PC-3 (cell line): ENCODE measurements around the gene ARHGAP12. TPM values are rescaled to one million over a fixed set of nuclear protein-coding genes. Genes with fewer than 3 reads are reported as not detected.

Source experiments
- ATAC-seq: fragments of 200-7000 bp; cut with Tn5 transposase; 2 replicates; pipeline ENCODE4 v1.9.1; 2020; ENCODE audit warnings: mild to moderate bottlenecking, moderate library complexity
- BruUV-seq: library from RNA; stranded (reverse); fragments of 400-500 nt; replicated peaks from 2 replicates; lab custom pipeline; 2021; lab: Mats Ljungman, UMichigan
- CTCF ChIA-PET: fragments of 300-600 bp; sonication (Branson Sonifier 250); formaldehyde crosslinking; loops from one replicate; lab custom pipeline; 2022; ENCODE audit warnings: antibody characterized with exemption; lab: Charles Lee
- POLR2A ChIA-PET: fragments of 300-600 bp; sonication (Branson Sonifier 250); formaldehyde crosslinking; loops from one replicate; lab custom pipeline; 2022; ENCODE audit warnings: antibody characterized with exemption; ENCODE audit not compliant: unreplicated experiment; lab: Charles Lee
- DNase-seq: peaks from one replicate; pipeline ENCODE4 v3.0.0-alpha.2; 2015
- H2AFZ ChIP-seq: fragments of 300-600 bp; sonication (generic); 2 replicates; pipeline ENCODE4 v1.6.0; 2016; ENCODE audit warnings: antibody characterized with exemption, low read length
- H3F3A ChIP-seq: fragments of 300-600 bp; sonication (generic); one replicate; pipeline ENCODE4 v1.6.0; 2017; ENCODE audit warnings: antibody characterized with exemption, low read length, control low read depth, mild to moderate bottlenecking; ENCODE audit not compliant: unreplicated experiment
- H3K27ac ChIP-seq: fragments of 300-600 bp; sonication (generic); 2 replicates; pipeline ENCODE4 v1.5.1; 2016; ENCODE audit warnings: mild to moderate bottlenecking, low read length
- H3K27me3 ChIP-seq: fragments of 300-600 bp; sonication (generic); 2 replicates; pipeline ENCODE4 v1.6.1; 2016; ENCODE audit warnings: low read length, mixed read lengths
- H3K36me3 ChIP-seq: fragments of 300-600 bp; sonication (generic); 2 replicates; pipeline ENCODE4 v1.6.1; 2016; ENCODE audit warnings: low read depth, mixed run types, low read length, mixed read lengths
- H3K4me1 ChIP-seq: fragments of 300-600 bp; sonication (generic); 2 replicates; pipeline ENCODE4 v1.5.1; 2016; ENCODE audit warnings: low read length; ENCODE audit not compliant: insufficient read depth
- H3K4me2 ChIP-seq: fragments of 300-600 bp; sonication (generic); 2 replicates; pipeline ENCODE4 v1.6.0; 2016; ENCODE audit warnings: low read length
- H3K4me3 ChIP-seq: fragments of 300-600 bp; sonication (generic); 2 replicates; pipeline ENCODE4 v1.5.1; 2016; ENCODE audit warnings: mild to moderate bottlenecking, low read length, mixed read lengths
- H3K79me2 ChIP-seq: fragments of 300-600 bp; sonication (generic); 2 replicates; pipeline ENCODE4 v1.6.1; 2017; ENCODE audit warnings: low read length, mixed read lengths
- H3K9ac ChIP-seq: fragments of 300-600 bp; sonication (generic); 2 replicates; pipeline ENCODE4 v1.6.0; 2016; ENCODE audit warnings: mild to moderate bottlenecking, low read length
- H3K9me2 ChIP-seq: fragments of 300-600 bp; sonication (generic); replicated peaks from 2 replicates; pipeline ENCODE4 v1.6.1; 2016; ENCODE audit warnings: mixed run types, low read length, mixed read lengths
- H3K9me3 ChIP-seq: fragments of 300-600 bp; sonication (generic); 2 replicates; pipeline ENCODE4 v1.6.1; 2016; ENCODE audit warnings: low read length, mixed read lengths
- H4K20me1 ChIP-seq: fragments of 300-600 bp; sonication (generic); 2 replicates; pipeline ENCODE4 v1.6.1; 2016; ENCODE audit warnings: low read length, mixed read lengths
- CTCF ChIP-seq: fragments of 300-600 bp; sonication (generic); conservative IDR thresholded peaks from 2 replicates; pipeline ENCODE4 v1.5.1; 2017; ENCODE audit warnings: antibody characterized with exemption, low read depth, mild to moderate bottlenecking, low read length
- EZH2 ChIP-seq: fragments of 300-600 bp; sonication (generic); IDR thresholded peaks from one replicate; pipeline ENCODE4 v1.6.1; 2017; ENCODE audit warnings: antibody characterized with exemption, mild to moderate bottlenecking, low read length; ENCODE audit not compliant: unreplicated experiment
- EZH2phosphoT487 ChIP-seq: fragments of 300-600 bp; sonication (generic); IDR thresholded peaks from 2 replicates; pipeline ENCODE4 v1.6.1; 2018; ENCODE audit warnings: mild to moderate bottlenecking, antibody characterized with exemption, low read length, borderline replicate concordance
- intact Hi-C: fragments of 100-400 bp; cut with micrococcal nuclease; formaldehyde crosslinking; loops from 2 replicates; pipeline ENCODE4 v1.9.0; 2023
- total RNA-seq: library from RNA; depleted of rRNA; stranded (reverse); fragments of >200 nt; gene quantifications from 2 replicates; pipeline ENCODE4 v1.2.3, GENCODE V29; 2014

The ARHGAP12 gene
- total RNA-seq, 1 experiment from 2014 or later = 16.6 TPM

GRCh38 chr10:31944071-31944433, 15.4 kb upstream of the ARHGAP12 start:
- no peak overlapping the region for H3K4me3 ChIP-seq
- H3K9me2 ChIP-seq = no peaks in the 10 kb centered on the region
- no peaks in the 10 kb centered on the region for H4K20me1 ChIP-seq
- peaks cover 77% of the 10 kb centered on the region for H3K4me1 ChIP-seq
- no peaks in the 10 kb centered on the region for H3K9me3 ChIP-seq
- no peak for ATAC-seq
- peak overlapping the region; percentile 94 for H3K27ac ChIP-seq
- no peak for DNase-seq
- no peaks in the 10 kb centered on the region for H3K79me2 ChIP-seq
- peak overlapping the region; percentile 8; the same call in 1 of the 2 replicates for H3K9ac ChIP-seq
- TF ChIP-seq EZH2phosphoT487 (no peak), EZH2 (no peak), CTCF (no peak)
- ChIA-PET POLR2A (no interaction called here), CTCF (interaction anchor here (1.0 kb wide), 1 partner anchor 82 kb away, joined by 5 read pairs; no protein-coding TSS in a partner anchor)
- H3K36me3 ChIP-seq = no peaks in the 10 kb centered on the region
- no TSS peak for BruUV-seq
- no peaks in the 10 kb centered on the region for H3K27me3 ChIP-seq
- no peak overlapping the region for H2AFZ ChIP-seq
- intact Hi-C loops = loop anchor here (2.0 to 5.0 kb wide), 2 partner anchors 15 to 47 kb away; partner anchors contain the start of gene ARHGAP12
- peak overlapping the region; percentile 48 for H3K4me2 ChIP-seq
- peaks cover 6% of the 10 kb centered on the region for H3F3A ChIP-seq

- intact Hi-C loops = loop anchor here (5.0 kb wide), 1 partner anchor 46 kb away; no protein-coding TSS in a partner anchor
- Histone ChIP-seq H3K79me2 (no peaks in the 10 kb centered on the region), H3K4me3 (peak overlapping the region; percentile 9; the same call in 1 of the 2 replicates), H4K20me1 (no peaks in the 10 kb centered on the region), H3F3A (peaks cover 6% of the 10 kb centered on the region), H3K27me3 (no peaks in the 10 kb centered on the region), H2AFZ (no peak overlapping the region), H3K9me2 (no peaks in the 10 kb centered on the region), H3K4me1 (peaks cover 75% of the 10 kb centered on the region), H3K36me3 (no peaks in the 10 kb centered on the region), H3K4me2 (peak overlapping the region; percentile 68), H3K9me3 (no peaks in the 10 kb centered on the region), H3K27ac (peak overlapping the region; percentile 94), H3K9ac (no peak overlapping the region; the same call in 1 of the 2 replicates)
- ATAC-seq (peak; percentile 21), DNase-seq (peak; percentile 86)
- CTCF ChIA-PET = no interaction called here
- TF ChIP-seq EZH2phosphoT487 (no peak), EZH2 (no peak), CTCF (no peak)
- POLR2A ChIA-PET = interaction anchor here (1.0 kb wide), 1 partner anchor 81 kb away, joined by 3 read pairs; no protein-coding TSS in a partner anchor
- BruUV-seq = no TSS peak
Observed at GRCh38 chr10:31942892-31943291, 14.3 kb upstream of the ARHGAP12 start.

GRCh38 chr10:31942435-31942834, 13.8 kb upstream of the ARHGAP12 start:
- Histone ChIP-seq H3K9me3 (no peaks in the 10 kb centered on the region), H3K9ac (peak overlapping the region; percentile 56), H2AFZ (no peak overlapping the region), H3K4me1 (peaks cover 74% of the 10 kb centered on the region), H3K9me2 (no peaks in the 10 kb centered on the region), H3K27ac (peak overlapping the region; percentile 94), H4K20me1 (no peaks in the 10 kb centered on the region), H3K4me3 (peak overlapping the region; percentile 9; the same call in 1 of the 2 replicates), H3K79me2 (no peaks in the 10 kb centered on the region), H3K27me3 (no peaks in the 10 kb centered on the region), H3K36me3 (no peaks in the 10 kb centered on the region), H3K4me2 (peak overlapping the region; percentile 68), H3F3A (peaks cover 6% of the 10 kb centered on the region)
- no peak for ATAC-seq
- BruUV-seq = TSS peak; percentile 49
- TF ChIP-seq EZH2 (no peak), CTCF (no peak), EZH2phosphoT487 (no peak)
- POLR2A ChIA-PET = interaction anchor here (1.0 kb wide), 1 partner anchor 80 kb away, joined by 3 read pairs; no protein-coding TSS in a partner anchor
- DNase-seq = no peak
- CTCF ChIA-PET = no interaction called here
- intact Hi-C loops = loop anchor here (5.0 kb wide), 1 partner anchor 45 kb away; no protein-coding TSS in a partner anchor
